ENCODE data around the gene RTL1. TPM values are rescaled to one million over a fixed set of nuclear protein-coding genes. Genes with fewer than 3 reads are reported as not detected.

Gene RTL1
- total and polyA plus RNA-seq, 10 of the 15 experiments (the other 5 are each of a cell fraction or from before 2014, with no cell fraction given), result not detected

GRCh38 chr14:100836941-100837804 is 66.3 kb downstream of the RTL1 start (continued):
- TF ChIP-seq IRF4 (IDR thresholded peaks at IDR 0.05; ENCODE audit: low read depth, low read length) (no peak), NR2C1 (IDR thresholded peaks at IDR 0.05) (no peak), SP1 (IDR thresholded peaks at IDR 0.05; ENCODE audit: low read depth, low read length) (no peak), HCFC1 (IDR thresholded peaks at IDR 0.05; ENCODE audit: low read length) (no peak), TCF12 (IDR thresholded peaks at IDR 0.05; ENCODE audit: low read depth, low read length) (no peak), CREB1 (IDR thresholded peaks at IDR 0.05; ENCODE audit: low read depth) (no peak), BCL11A (IDR thresholded peaks at IDR 0.05; ENCODE audit: low read depth, low read length) (no peak), SUPT20H (IDR thresholded peaks at IDR 0.05; ENCODE audit: borderline replicate concordance, control insufficient read depth, low read depth, low read length) (no peak), BCLAF1 (IDR thresholded peaks at IDR 0.05) (no peak), KDM1A (IDR thresholded peaks at IDR 0.05; ENCODE audit: borderline replicate concordance) (no peak)

- CTCF ChIA-PET, result no interaction called here
- no peaks in the 10 kb centered on the region for H4K20me1 ChIP-seq (ENCODE audit: control insufficient read depth, insufficient read depth)
- BruUV-seq (replicated peaks), result no TSS peak
- H3K9ac ChIP-seq (ENCODE audit: control insufficient read depth, insufficient read depth, low read length), result no peak overlapping the region
- SMC1A ChIA-PET (ENCODE audit: uncharacterized antibody, unreplicated experiment), result no interaction called here
- no peak for TF ChIP-seq USF1 (IDR thresholded peaks at IDR 0.05; ENCODE audit: borderline replicate concordance, extremely low read length, insufficient read depth, low read depth, low read length)
- TF ChIP-seq NFIC (IDR thresholded peaks at IDR 0.05; ENCODE audit: low read depth, low read length), result no peak
- TF ChIP-seq KDM1A (IDR thresholded peaks at IDR 0.05; ENCODE audit: borderline replicate concordance), result no peak
- no peak for TF ChIP-seq E2F8 (IDR thresholded peaks at IDR 0.05; ENCODE audit: low read depth, partially characterized antibody)
- no peak for TF ChIP-seq MLLT1 (IDR thresholded peaks at IDR 0.05)
- no peak for ATAC-seq
- in situ Hi-C loops (cut with MboI) (no loop called here), intact Hi-C loops (cut with micrococcal nuclease; ENCODE audit: unreplicated experiment) (no loop called here)
- POLR2A ChIA-PET, result no interaction called here
- no peaks in the 10 kb centered on the region for H3K79me2 ChIP-seq (ENCODE audit: control insufficient read depth, insufficient read depth, low read length)
- DNase-seq (ENCODE audit: low read depth, low spot score), result no peak
- H3K4me3 ChIP-seq, result no peak overlapping the region
- H3K36me3 ChIP-seq (ENCODE audit: control insufficient read depth in 2 of 2, insufficient read depth in 2 of 2, low read length in 1 of 2), result no peaks in the 10 kb centered on the region
- no peaks in the 10 kb centered on the region for H3K4me1 ChIP-seq (ENCODE audit: control insufficient read depth, insufficient read depth, low read length)
- no peak overlapping the region for H3K27ac ChIP-seq (ENCODE audit: control insufficient read depth, insufficient read depth)
- H3K9me3 ChIP-seq (replicated peaks; ENCODE audit: control insufficient read depth, insufficient read depth, low read length), result no peaks in the 10 kb centered on the region
- no peak overlapping the region for H2AFZ ChIP-seq (ENCODE audit: control insufficient read depth, low read depth, low read length)
- no peaks in the 10 kb centered on the region; a peak in 2 of 4 replicates for H3K27me3 ChIP-seq (replicated peaks in 1 of 2; ENCODE audit: control insufficient read depth in 2 of 2, insufficient read depth in 2 of 2, low read length in 1 of 2)
- FAIRE-seq, result no peak
- no peak overlapping the region for H3K4me2 ChIP-seq (ENCODE audit: control insufficient read depth, insufficient read depth)
- RAD21 ChIA-PET (ENCODE audit: unreplicated experiment), result no interaction called here
- 36% methylated on average over 12 of the region's 12 CpGs for WGBS (ENCODE audit: insufficient coverage, insufficient replicate concordance, low lambda C conversion rate, missing lambda C conversion rate)
Observed at GRCh38 chr14:100836311-100836805, 67.2 kb downstream of the RTL1 start.

Data from GM12878 (cell line).